DOHH2 (cell line): ENCODE data around the gene PDCD2L.

Source experiments
- EZH2phosphoT487 ChIP-seq: fragments of 200-600 bp; sonication (generic); IDR thresholded peaks from 2 replicates; pipeline ENCODE4 v1.6.1; 2017; ENCODE audit warnings: borderline replicate concordance, mild to moderate bottlenecking, antibody characterized with exemption, low read length, moderate library complexity, mixed read lengths
- TF ChIP-seq, protein P1 (sequence below): fragments of 200-600 bp; sonication (generic); IDR thresholded peaks from one replicate; pipeline ENCODE4 v1.5.1; 2014; ENCODE audit warnings: antibody characterized with exemption, mild to moderate bottlenecking, low read depth, low read length; ENCODE audit not compliant: poor library complexity, severe bottlenecking

DNA sequence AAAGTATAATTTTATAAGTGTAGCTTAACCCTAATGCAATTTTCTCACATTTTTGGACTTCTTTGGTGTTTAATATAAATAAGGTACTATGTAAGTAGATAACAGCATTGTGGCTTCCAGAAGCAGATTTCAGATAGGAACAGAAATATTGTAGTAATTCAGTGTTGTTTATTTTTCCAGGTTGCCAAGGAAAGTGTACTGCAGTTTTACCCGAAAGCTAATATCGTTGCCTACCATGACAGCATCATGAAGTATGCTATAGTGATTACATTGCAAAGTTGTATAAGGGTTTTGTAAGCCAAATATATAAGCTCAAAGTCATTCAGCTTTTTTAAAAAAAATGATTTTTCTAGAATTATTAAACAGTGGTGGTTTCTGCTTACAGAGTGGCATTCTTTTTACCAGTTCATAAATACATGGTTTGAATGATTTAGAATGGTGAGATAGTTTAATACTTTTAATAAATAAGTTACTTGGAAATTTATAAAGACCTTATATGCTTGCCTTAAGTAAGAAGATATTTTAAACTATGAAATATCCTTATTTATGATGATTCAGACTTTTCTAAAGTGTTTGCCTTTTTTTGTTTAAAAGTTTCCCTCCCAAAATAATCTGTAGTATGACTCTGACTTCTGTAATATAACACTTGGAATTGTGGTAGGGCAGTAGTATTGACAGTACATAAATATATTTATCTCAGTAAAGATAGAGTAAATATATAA, 27.6 kb downstream of the PDCD2L start:
- TF ChIP-seq, protein P1, sequence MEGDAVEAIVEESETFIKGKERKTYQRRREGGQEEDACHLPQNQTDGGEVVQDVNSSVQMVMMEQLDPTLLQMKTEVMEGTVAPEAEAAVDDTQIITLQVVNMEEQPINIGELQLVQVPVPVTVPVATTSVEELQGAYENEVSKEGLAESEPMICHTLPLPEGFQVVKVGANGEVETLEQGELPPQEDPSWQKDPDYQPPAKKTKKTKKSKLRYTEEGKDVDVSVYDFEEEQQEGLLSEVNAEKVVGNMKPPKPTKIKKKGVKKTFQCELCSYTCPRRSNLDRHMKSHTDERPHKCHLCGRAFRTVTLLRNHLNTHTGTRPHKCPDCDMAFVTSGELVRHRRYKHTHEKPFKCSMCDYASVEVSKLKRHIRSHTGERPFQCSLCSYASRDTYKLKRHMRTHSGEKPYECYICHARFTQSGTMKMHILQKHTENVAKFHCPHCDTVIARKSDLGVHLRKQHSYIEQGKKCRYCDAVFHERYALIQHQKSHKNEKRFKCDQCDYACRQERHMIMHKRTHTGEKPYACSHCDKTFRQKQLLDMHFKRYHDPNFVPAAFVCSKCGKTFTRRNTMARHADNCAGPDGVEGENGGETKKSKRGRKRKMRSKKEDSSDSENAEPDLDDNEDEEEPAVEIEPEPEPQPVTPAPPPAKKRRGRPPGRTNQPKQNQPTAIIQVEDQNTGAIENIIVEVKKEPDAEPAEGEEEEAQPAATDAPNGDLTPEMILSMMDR: no peak
- no peak for TF ChIP-seq EZH2phosphoT487
